Upper lobe of left lung (tissue), 4 donors: ENCODE data around the gene WT1.

Source experiments
- CTCF ChIP-seq, 6 experiments: fragments of 450-650 bp in 4 of 6; fragments of 200-600 bp in 2 of 6; sonication (generic) in 2 of 6; IDR thresholded peaks; one replicate each; pipeline ENCODE4 v1.5.1; 2016 to 2019; ENCODE audit warnings: antibody characterized with exemption in 6 of 6
- EP300 ChIP-seq, 4 donors: sonication (generic); formaldehyde crosslinking; IDR thresholded peaks; one replicate each; pipeline ENCODE4 v1.5.1; 2017; ENCODE audit warnings: antibody characterized with exemption in 4 of 4, control low read depth in 2 of 4
- POLR2A ChIP-seq, 4 donors: fragments of 450-650 bp; IDR thresholded peaks; one replicate each; pipeline ENCODE4 v1.5.1; 2016 to 2017; ENCODE audit warnings: antibody characterized with exemption in 4 of 4, mild to moderate bottlenecking in 2 of 4
- POLR2AphosphoS5 ChIP-seq, 2 donors: sonication (generic); formaldehyde crosslinking; IDR thresholded peaks; one replicate each; pipeline ENCODE4 v1.5.1; 2017; ENCODE audit warnings: antibody characterized with exemption in 2 of 2

- no peak for TF ChIP-seq CTCF (IDR thresholded peaks at IDR 0.05)
- no peak for TF ChIP-seq POLR2A (IDR thresholded peaks at IDR 0.05)
- no peak for TF ChIP-seq EP300 (IDR thresholded peaks at IDR 0.05)
- TF ChIP-seq POLR2AphosphoS5 (IDR thresholded peaks at IDR 0.05), result no peak
These were observed 26.8 kb upstream of the WT1 start for GRCh38 chr11:32462011-32462690.
